Hematopoietic multipotent progenitor cell (in vitro differentiated cells): ENCODE measurements around the gene TXN2. TPM values are rescaled to one million over a fixed set of nuclear protein-coding genes. Genes with fewer than 3 reads are reported as not detected.

Experiments used
- small RNA-seq: library from RNA; depleted of rRNA; stranded (forward); fragments of <200 nt; gene quantifications from one replicate; pipeline ENCODE3, GENCODE V24; 2012
- total RNA-seq: library from RNA; depleted of rRNA; stranded (reverse); fragments of >200 nt; gene quantifications from one replicate; pipeline ENCODE4 v1.2.3, GENCODE V29; 2012

TXN2 gene
- total RNA-seq, 1 donor = 39.9 TPM

Small RNA genes within 50 kb of the gene (small RNA-seq; reads per million reads assigned to genes)
- gene RF00019 = not detected

Other genes with a start within 250 kb of the TXN2 start
- gene APOL2, start 242.1 kb downstream of the TXN2 start, total RNA-seq = 53.9 TPM
- gene APOL1, start 228.5 kb downstream of the TXN2 start, total RNA-seq = 15.6 TPM
- gene MYH9, start 93.7 kb downstream of the TXN2 start, total RNA-seq = 329 TPM
- gene FOXRED2, start 25.4 kb upstream of the TXN2 start, total RNA-seq = 13.2 TPM
- gene EIF3D, start 47.5 kb upstream of the TXN2 start, total RNA-seq = 795 TPM
- not detected for gene CACNG2, start 222.1 kb upstream of the TXN2 start, total RNA-seq